Esophagus squamous epithelium (tissue), 5 donors: Measurements from ENCODE around the gene OPHN1. TPM values are rescaled to one million over a fixed set of nuclear protein-coding genes. Genes with fewer than 3 reads are reported as not detected.
A peak's percentile ranks its signal among the peaks of the same experiment; 100 is the strongest.
"Not testable (repeated sequence)": the region's sequence is repeated elsewhere in the genome, so short reads cannot be mapped to it uniquely, and the experiment has no call there.

Experiments
- DNase-seq: peaks from one replicate; lab custom pipeline; 2025; lab: John Stamatoyannopoulos, UW
- H3K27ac ChIP-seq, 4 donors: fragments of 200-600 bp; sonication (generic); one replicate each; pipeline ENCODE4 v1.5.1; 2016 to 2019; ENCODE audit warnings: mild to moderate bottlenecking in 1 of 4
- H3K27me3 ChIP-seq, 4 donors: fragments of 200-600 bp; sonication (generic); 1 replicate in 3 of 4; 2 replicates in 1 of 4; pipeline versions ENCODE4 v1.5.1 to v1.6.0; 2017 to 2021; ENCODE audit warnings: antibody characterized with exemption in 1 of 4
- H3K36me3 ChIP-seq, 3 donors: fragments of 200-600 bp; sonication (generic); one replicate each; pipeline ENCODE4 v1.5.1; 2016 to 2019
- H3K4me1 ChIP-seq, 3 donors: fragments of 200-600 bp; sonication (generic); one replicate each; pipeline ENCODE4 v1.5.1; 2017 to 2019
- H3K4me3 ChIP-seq, 4 donors: fragments of 200-600 bp; sonication (generic); 1 replicate in 3 of 4; 2 replicates in 1 of 4; pipeline ENCODE4 v1.5.1; 2016 to 2019; ENCODE audit warnings: mild to moderate bottlenecking in 2 of 4, moderate library complexity in 1 of 4
- H3K9me3 ChIP-seq, 3 donors: fragments of 200-600 bp; sonication (generic); one replicate each; pipeline ENCODE4 v1.5.1; 2016 to 2019
- POLR2A ChIP-seq, 4 donors: fragments of 450-650 bp; IDR thresholded peaks; one replicate each; pipeline ENCODE4 v1.6.1; 2017; ENCODE audit warnings: antibody characterized with exemption in 4 of 4, mild to moderate bottlenecking in 4 of 4, moderate library complexity in 3 of 4
- WGBS, 2 donors: methylation state at CpG; one replicate each; pipeline ENCODE4 v1.1.5; 2018; 5-methylcytosine and 5-hydroxymethylcytosine counted together
- intact Hi-C: fragments of 100-400 bp; cut with DNase I; formaldehyde crosslinking; loops from one replicate; pipeline ENCODE4 v1.15.0; 2022
- total RNA-seq, 4 donors: library from RNA; depleted of rRNA; stranded (reverse); fragments of >200 nt; gene quantifications; one replicate each; pipeline ENCODE4 v1.1.0, GENCODE V29; 2016
- TF ChIP-seq, protein P1 (sequence below), 6 experiments: fragments of 450-650 bp in 4 of 6; fragments of 200-600 bp in 2 of 6; sonication (generic) in 2 of 6; IDR thresholded peaks; one replicate each; pipeline ENCODE4 v1.5.1; 2016 to 2019; ENCODE audit warnings: antibody characterized with exemption in 6 of 6, mild to moderate bottlenecking in 4 of 6, moderate library complexity in 4 of 6
- donor health status: DM: yes; HTN: yes; CAD: no.

Gene OPHN1
- total RNA-seq, 4 donors from 2014 or later = 2.6 to 6.5 (median 4.4) TPM

DNA sequence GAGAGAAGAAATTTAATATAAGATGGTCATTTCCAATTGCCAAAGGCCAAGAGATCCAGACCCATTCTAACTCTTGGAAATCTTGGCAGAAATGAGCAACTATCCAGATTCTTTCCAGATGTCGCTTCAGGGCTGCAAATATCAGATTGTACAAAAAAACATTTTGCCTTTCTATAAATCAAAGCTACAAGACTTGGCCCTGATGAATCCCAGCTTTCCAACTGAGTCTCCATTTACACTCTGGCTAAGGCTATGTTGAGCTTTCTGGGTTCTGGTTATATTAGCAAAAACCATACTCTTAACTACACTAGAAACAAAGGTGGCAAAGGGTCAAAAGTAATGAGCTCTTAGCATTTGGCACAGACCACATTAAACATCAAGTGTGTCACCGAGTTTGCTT lies 345.8 kb downstream of the OPHN1 start:
- H3K4me1 ChIP-seq = no peaks in the 10 kb centered on the region
- H3K4me3 ChIP-seq = no peak overlapping the region
- DNase-seq = no peak
- no peaks in the 10 kb centered on the region for H3K36me3 ChIP-seq
- no peak for TF ChIP-seq POLR2A (IDR thresholded peaks at IDR 0.05)
- TF ChIP-seq, protein P1, sequence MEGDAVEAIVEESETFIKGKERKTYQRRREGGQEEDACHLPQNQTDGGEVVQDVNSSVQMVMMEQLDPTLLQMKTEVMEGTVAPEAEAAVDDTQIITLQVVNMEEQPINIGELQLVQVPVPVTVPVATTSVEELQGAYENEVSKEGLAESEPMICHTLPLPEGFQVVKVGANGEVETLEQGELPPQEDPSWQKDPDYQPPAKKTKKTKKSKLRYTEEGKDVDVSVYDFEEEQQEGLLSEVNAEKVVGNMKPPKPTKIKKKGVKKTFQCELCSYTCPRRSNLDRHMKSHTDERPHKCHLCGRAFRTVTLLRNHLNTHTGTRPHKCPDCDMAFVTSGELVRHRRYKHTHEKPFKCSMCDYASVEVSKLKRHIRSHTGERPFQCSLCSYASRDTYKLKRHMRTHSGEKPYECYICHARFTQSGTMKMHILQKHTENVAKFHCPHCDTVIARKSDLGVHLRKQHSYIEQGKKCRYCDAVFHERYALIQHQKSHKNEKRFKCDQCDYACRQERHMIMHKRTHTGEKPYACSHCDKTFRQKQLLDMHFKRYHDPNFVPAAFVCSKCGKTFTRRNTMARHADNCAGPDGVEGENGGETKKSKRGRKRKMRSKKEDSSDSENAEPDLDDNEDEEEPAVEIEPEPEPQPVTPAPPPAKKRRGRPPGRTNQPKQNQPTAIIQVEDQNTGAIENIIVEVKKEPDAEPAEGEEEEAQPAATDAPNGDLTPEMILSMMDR (IDR thresholded peaks at IDR 0.05) = no peak
- WGBS, 2 donors = 50 to 82% methylated on average over 1 to 2 of the region's 2 CpGs
- no peak overlapping the region for H3K27ac ChIP-seq
- intact Hi-C loops = no loop called here
- H3K27me3 ChIP-seq = no peaks in the 10 kb centered on the region
- H3K9me3 ChIP-seq = no peaks in the 10 kb centered on the region

GRCh38 chrX:68086709-68087108 lies 346.6 kb downstream of the OPHN1 start:
- H3K4me1 ChIP-seq = no peaks in the 10 kb centered on the region
- WGBS, 2 donors = 50 to 78% methylated on average over 1 of the region's 1 CpG
- H3K27ac ChIP-seq = no peak overlapping the region
- no peak for DNase-seq
- no peaks in the 10 kb centered on the region for H3K27me3 ChIP-seq
- TF ChIP-seq, protein P1 (IDR thresholded peaks at IDR 0.05) = no peak
- TF ChIP-seq POLR2A (IDR thresholded peaks at IDR 0.05) = no peak
- no peaks in the 10 kb centered on the region for H3K36me3 ChIP-seq
- no peaks in the 10 kb centered on the region for H3K9me3 ChIP-seq
- no peak overlapping the region for H3K4me3 ChIP-seq
- intact Hi-C loops = no loop called here

DNA sequence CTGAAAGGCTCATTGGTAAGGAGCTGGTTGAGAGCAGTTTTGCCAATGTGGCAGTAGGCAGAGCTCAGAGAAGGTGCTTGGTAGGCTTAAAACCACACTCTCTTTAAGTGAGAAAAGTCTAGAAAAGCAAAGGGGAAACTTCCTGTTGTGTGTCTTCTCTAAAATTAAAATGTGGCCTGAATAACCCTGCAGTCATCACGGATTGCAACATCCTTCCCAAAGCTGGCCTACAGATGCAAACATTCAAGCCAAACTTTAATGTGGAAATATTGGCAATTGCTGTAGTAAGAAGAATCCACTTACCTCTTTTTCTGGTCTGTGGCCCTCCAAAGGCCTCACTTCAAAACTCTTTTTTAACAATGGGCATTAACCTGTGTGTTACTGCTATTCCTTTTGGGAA lies 348.5 kb downstream of the OPHN1 start:
- no peaks in the 10 kb centered on the region for H3K36me3 ChIP-seq
- no peak for DNase-seq
- peak overlapping the region in 1 of 4 donors; percentile 29 for H3K27ac ChIP-seq
- H3K4me3 ChIP-seq = no peak overlapping the region
- no peaks in the 10 kb centered on the region for H3K27me3 ChIP-seq
- H3K9me3 ChIP-seq = no peaks in the 10 kb centered on the region
- no peaks in the 10 kb centered on the region for H3K4me1 ChIP-seq
- WGBS, 2 donors = 44 to 50% methylated on average over 1 of the region's 1 CpG
- TF ChIP-seq POLR2A (IDR thresholded peaks at IDR 0.05) = no peak
- TF ChIP-seq, protein P1 (IDR thresholded peaks at IDR 0.05) = no peak
- intact Hi-C loops = no loop called here

DNA sequence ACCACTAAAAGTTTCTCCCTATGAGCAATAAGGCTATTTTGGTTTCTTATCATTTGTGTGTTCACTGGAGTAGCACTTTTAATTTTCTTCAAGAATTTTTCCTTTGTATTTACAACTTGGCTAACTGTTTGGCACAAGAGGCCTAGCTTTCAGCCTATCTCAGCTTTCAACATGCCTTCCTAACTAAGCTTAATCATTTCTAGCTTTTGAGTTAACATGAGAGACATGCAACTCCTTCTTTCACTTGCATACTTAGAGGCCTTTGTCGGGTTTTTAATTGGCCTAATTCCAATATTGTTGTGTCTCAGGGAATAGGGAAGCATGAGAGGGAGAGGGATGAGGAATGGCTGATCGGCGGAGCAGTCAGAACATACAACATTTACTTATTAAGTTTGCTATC lies 349.8 kb downstream of the OPHN1 start:
- Histone ChIP-seq H3K27ac (no peak overlapping the region), H3K4me1 (no peaks in the 10 kb centered on the region), H3K27me3 (no peaks in the 10 kb centered on the region), H3K9me3 (no peaks in the 10 kb centered on the region), H3K36me3 (no peaks in the 10 kb centered on the region), H3K4me3 (no peak overlapping the region)
- TF ChIP-seq, protein P1 (IDR thresholded peaks at IDR 0.05) = no peak
- TF ChIP-seq POLR2A (IDR thresholded peaks at IDR 0.05) = no peak
- intact Hi-C loops = no loop called here
- WGBS, 2 donors = 60 to 77% methylated on average over 2 to 3 of the region's 3 CpGs
- no peak for DNase-seq

- WGBS, 2 donors = 54 to 78% methylated on average over 1 of the region's 1 CpG
Observed at GRCh38 chrX:68079961-68080360, 353.3 kb downstream of the OPHN1 start.

DNA sequence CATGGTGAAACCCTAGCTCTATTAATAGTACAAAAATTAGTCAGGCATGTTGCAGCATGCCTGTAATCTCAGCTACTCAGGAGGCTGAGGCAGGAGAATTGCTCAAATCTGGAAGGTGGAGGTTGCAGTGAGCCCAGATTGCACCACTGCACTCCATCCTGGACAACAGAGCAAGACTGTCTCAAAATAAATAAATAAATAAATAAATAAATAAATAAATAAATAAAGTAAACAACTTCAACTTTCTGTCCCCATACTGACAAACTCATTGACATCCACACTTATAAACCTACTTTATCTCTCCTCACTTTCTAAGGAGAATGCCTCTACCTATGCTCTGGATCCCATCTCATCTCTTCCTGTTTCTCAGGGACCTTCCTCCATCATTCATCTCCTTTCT lies 354.5 kb downstream of the OPHN1 start:
- H3K36me3 ChIP-seq, DNase-seq, H3K4me3 ChIP-seq, H3K27ac ChIP-seq, intact Hi-C loops, H3K9me3 ChIP-seq, H3K4me1 ChIP-seq, H3K27me3 ChIP-seq: not testable (repeated sequence)

More at GRCh38 chrX:68079961-68080360, 353.3 kb downstream of the OPHN1 start:
- intact Hi-C loops = no loop called here
- TF ChIP-seq POLR2A (IDR thresholded peaks at IDR 0.05) = no peak
- TF ChIP-seq, protein P1 (IDR thresholded peaks at IDR 0.05) = no peak
- DNase-seq = no peak
- no peaks in the 10 kb centered on the region for H3K27me3 ChIP-seq
- no peak overlapping the region for H3K4me3 ChIP-seq
- no peaks in the 10 kb centered on the region for H3K4me1 ChIP-seq
- no peaks in the 10 kb centered on the region for H3K9me3 ChIP-seq
- H3K36me3 ChIP-seq = no peaks in the 10 kb centered on the region
- no peak overlapping the region for H3K27ac ChIP-seq
